ENCODE measurements around the gene OR5D16.
"Not testable (repeated sequence)": the region's sequence is repeated elsewhere in the genome, so short reads cannot be mapped to it uniquely, and the experiment has no call there.

The OR5D16 gene

GRCh38 chr11:55852141-55852540 is 13.6 kb downstream of the OR5D16 start:
- H3K36me3 ChIP-seq (replicated peaks; ENCODE audit: insufficient read depth, low read length): no peaks in the 10 kb centered on the region
- H3K9me2 ChIP-seq (replicated peaks; ENCODE audit: insufficient read depth, low read length): no peaks in the 10 kb centered on the region

GRCh38 chr11:55854704-55855103 is 16.2 kb downstream of the OR5D16 start:
- H3K4me2 ChIP-seq (ENCODE audit: low read depth, low read length): peak overlapping the region; percentile 19; the same call in 1 of the 2 replicates
- H3K9ac ChIP-seq (ENCODE audit: low read length): no peak overlapping the region
- H3K27me3 ChIP-seq (replicated peaks; ENCODE audit: insufficient read depth, low read length): no peaks in the 10 kb centered on the region

More at GRCh38 chr11:55852141-55852540, 13.6 kb downstream of the OR5D16 start:
- Histone ChIP-seq H3F3A (ENCODE audit: insufficient read depth, low read length) (no peaks in the 10 kb centered on the region), H3K79me2 (ENCODE audit: low read length) (no peaks in the 10 kb centered on the region), H2AFZ (ENCODE audit: low read length) (no peak overlapping the region), H3K27me3 (replicated peaks; ENCODE audit: insufficient read depth, low read length) (no peaks in the 10 kb centered on the region), H4K20me1 (ENCODE audit: insufficient read depth, low read length) (no peaks in the 10 kb centered on the region), H3K4me1 (ENCODE audit: low read length) (peaks cover 25% of the 10 kb centered on the region), H3K4me3 (ENCODE audit: low read length) (no peak overlapping the region), H3K4me2 (ENCODE audit: low read depth, low read length) (peak overlapping the region; percentile 0; the same call in 1 of the 2 replicates), H3K9me3 (replicated peaks; ENCODE audit: insufficient read depth, low read length) (no peaks in the 10 kb centered on the region), H3K9ac (ENCODE audit: low read length) (no peak overlapping the region), H3K27ac (ENCODE audit: low read length) (peak overlapping the region; percentile 20; the same call in 1 of the 2 replicates)
- peak; percentile 37 for DNase-seq
- TF ChIP-seq EZH2phosphoT487 (IDR thresholded peaks at IDR 0.05; ENCODE audit: low read length) (no peak), CTCF (IDR thresholded peaks at IDR 0.05; ENCODE audit: low read length) (no peak), EZH2 (optimal IDR thresholded peaks at IDR 0.05; ENCODE audit: low read depth, low read length) (no peak)

GRCh38 chr11:55867354-55867753 is 28.8 kb downstream of the OR5D16 start:
- DNase-seq; H4K20me1 ChIP-seq (ENCODE audit: insufficient read depth, low read length); H3K27ac ChIP-seq (ENCODE audit: low read length); H3K9me3 ChIP-seq (replicated peaks; ENCODE audit: insufficient read depth, low read length); H3F3A ChIP-seq (ENCODE audit: insufficient read depth, low read length); H3K36me3 ChIP-seq (replicated peaks; ENCODE audit: insufficient read depth, low read length); H3K9ac ChIP-seq (ENCODE audit: low read length); H3K79me2 ChIP-seq (ENCODE audit: low read length); H3K27me3 ChIP-seq (replicated peaks; ENCODE audit: insufficient read depth, low read length); H2AFZ ChIP-seq (ENCODE audit: low read length); H3K9me2 ChIP-seq (replicated peaks; ENCODE audit: insufficient read depth, low read length); H3K4me3 ChIP-seq (ENCODE audit: low read length); H3K4me1 ChIP-seq (ENCODE audit: low read length); H3K4me2 ChIP-seq (ENCODE audit: low read depth, low read length): not testable (repeated sequence)

More at GRCh38 chr11:55854704-55855103, 16.2 kb downstream of the OR5D16 start:
- TF ChIP-seq EZH2phosphoT487 (IDR thresholded peaks at IDR 0.05; ENCODE audit: low read length) (no peak), EZH2 (optimal IDR thresholded peaks at IDR 0.05; ENCODE audit: low read depth, low read length) (no peak), CTCF (IDR thresholded peaks at IDR 0.05; ENCODE audit: low read length) (no peak)
- Histone ChIP-seq H3K9me3 (replicated peaks; ENCODE audit: insufficient read depth, low read length) (no peaks in the 10 kb centered on the region), H4K20me1 (ENCODE audit: insufficient read depth, low read length) (no peaks in the 10 kb centered on the region), H2AFZ (ENCODE audit: low read length) (no peak overlapping the region), H3K36me3 (replicated peaks; ENCODE audit: insufficient read depth, low read length) (no peaks in the 10 kb centered on the region), H3K79me2 (ENCODE audit: low read length) (no peaks in the 10 kb centered on the region), H3K4me3 (ENCODE audit: low read length) (no peak overlapping the region), H3K4me1 (ENCODE audit: low read length) (peaks cover 25% of the 10 kb centered on the region), H3K9me2 (replicated peaks; ENCODE audit: insufficient read depth, low read length) (no peaks in the 10 kb centered on the region), H3K27ac (ENCODE audit: low read length) (peak overlapping the region; percentile 57), H3F3A (ENCODE audit: insufficient read depth, low read length) (no peaks in the 10 kb centered on the region)
- peak; percentile 80 for DNase-seq

- not testable (repeated sequence) for H3K27ac ChIP-seq (ENCODE audit: low read length)
Measured at GRCh38 chr11:55872731-55873130, 34.2 kb downstream of the OR5D16 start.

GRCh38 chr11:55873146-55873545 is 34.6 kb downstream of the OR5D16 start:
- H3K4me2 ChIP-seq (ENCODE audit: low read depth, low read length); H3K4me3 ChIP-seq (ENCODE audit: low read length); H3K27ac ChIP-seq (ENCODE audit: low read length); H3K9me2 ChIP-seq (replicated peaks; ENCODE audit: insufficient read depth, low read length); H3K4me1 ChIP-seq (ENCODE audit: low read length); H3K9ac ChIP-seq (ENCODE audit: low read length); H3K27me3 ChIP-seq (replicated peaks; ENCODE audit: insufficient read depth, low read length); DNase-seq; H4K20me1 ChIP-seq (ENCODE audit: insufficient read depth, low read length); H3K9me3 ChIP-seq (replicated peaks; ENCODE audit: insufficient read depth, low read length); H3K36me3 ChIP-seq (replicated peaks; ENCODE audit: insufficient read depth, low read length); H3F3A ChIP-seq (ENCODE audit: insufficient read depth, low read length); H3K79me2 ChIP-seq (ENCODE audit: low read length); H2AFZ ChIP-seq (ENCODE audit: low read length): not testable (repeated sequence)

More at GRCh38 chr11:55872731-55873130, 34.2 kb downstream of the OR5D16 start:
- not testable (repeated sequence) for H3K79me2 ChIP-seq (ENCODE audit: low read length); H3K4me1 ChIP-seq (ENCODE audit: low read length); H3K36me3 ChIP-seq (replicated peaks; ENCODE audit: insufficient read depth, low read length); H3K9me2 ChIP-seq (replicated peaks; ENCODE audit: insufficient read depth, low read length); H3F3A ChIP-seq (ENCODE audit: insufficient read depth, low read length); DNase-seq; H3K9ac ChIP-seq (ENCODE audit: low read length); H3K27me3 ChIP-seq (replicated peaks; ENCODE audit: insufficient read depth, low read length); H3K4me3 ChIP-seq (ENCODE audit: low read length); H3K4me2 ChIP-seq (ENCODE audit: low read depth, low read length); H2AFZ ChIP-seq (ENCODE audit: low read length); H4K20me1 ChIP-seq (ENCODE audit: insufficient read depth, low read length); H3K9me3 ChIP-seq (replicated peaks; ENCODE audit: insufficient read depth, low read length)

- not testable (repeated sequence) for H3K9me2 ChIP-seq (replicated peaks; ENCODE audit: insufficient read depth, low read length); H3K79me2 ChIP-seq (ENCODE audit: low read length); H4K20me1 ChIP-seq (ENCODE audit: insufficient read depth, low read length); H3K4me3 ChIP-seq (ENCODE audit: low read length); H3K9ac ChIP-seq (ENCODE audit: low read length); H3K36me3 ChIP-seq (replicated peaks; ENCODE audit: insufficient read depth, low read length); H3F3A ChIP-seq (ENCODE audit: insufficient read depth, low read length); H3K27ac ChIP-seq (ENCODE audit: low read length); H2AFZ ChIP-seq (ENCODE audit: low read length); H3K9me3 ChIP-seq (replicated peaks; ENCODE audit: insufficient read depth, low read length); H3K4me1 ChIP-seq (ENCODE audit: low read length); DNase-seq; H3K4me2 ChIP-seq (ENCODE audit: low read depth, low read length); H3K27me3 ChIP-seq (replicated peaks; ENCODE audit: insufficient read depth, low read length)
Measured at GRCh38 chr11:55882997-55883396, 44.4 kb downstream of the OR5D16 start, which contains the start of gene TRIM51. TRIM51 (plus strand) TSS chr11:55883297; CDS start chr11:55885429, 2,132 bp downstream.

Data from MM.1S (cell line).